Measurements from ENCODE around the gene ACSM4.
"Not testable (repeated sequence)": the region's sequence is repeated elsewhere in the genome, so short reads cannot be mapped to it uniquely, and the experiment has no call there.

DNA sequence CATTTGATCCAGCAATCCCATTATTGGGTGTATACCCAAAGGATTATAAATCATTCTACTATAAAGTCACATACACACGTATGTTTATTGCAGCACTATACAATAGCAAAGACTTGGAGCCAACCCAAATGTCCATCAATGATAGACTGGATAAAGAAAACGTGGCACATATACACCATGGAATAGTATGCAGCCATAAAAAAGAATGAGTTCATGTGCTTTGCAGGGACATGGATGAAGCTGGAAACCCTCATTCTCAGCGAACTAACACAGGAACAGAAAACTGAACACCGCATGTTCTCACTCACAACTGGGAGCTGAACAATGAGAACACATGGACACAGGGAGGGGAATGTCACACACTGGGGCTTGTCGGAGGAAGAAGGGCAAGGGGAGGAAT, 33.9 kb downstream of the ACSM4 start:
- not testable (repeated sequence) for TF ChIP-seq POLR2A (IDR thresholded peaks at IDR 0.05)
- TF ChIP-seq, protein P1, sequence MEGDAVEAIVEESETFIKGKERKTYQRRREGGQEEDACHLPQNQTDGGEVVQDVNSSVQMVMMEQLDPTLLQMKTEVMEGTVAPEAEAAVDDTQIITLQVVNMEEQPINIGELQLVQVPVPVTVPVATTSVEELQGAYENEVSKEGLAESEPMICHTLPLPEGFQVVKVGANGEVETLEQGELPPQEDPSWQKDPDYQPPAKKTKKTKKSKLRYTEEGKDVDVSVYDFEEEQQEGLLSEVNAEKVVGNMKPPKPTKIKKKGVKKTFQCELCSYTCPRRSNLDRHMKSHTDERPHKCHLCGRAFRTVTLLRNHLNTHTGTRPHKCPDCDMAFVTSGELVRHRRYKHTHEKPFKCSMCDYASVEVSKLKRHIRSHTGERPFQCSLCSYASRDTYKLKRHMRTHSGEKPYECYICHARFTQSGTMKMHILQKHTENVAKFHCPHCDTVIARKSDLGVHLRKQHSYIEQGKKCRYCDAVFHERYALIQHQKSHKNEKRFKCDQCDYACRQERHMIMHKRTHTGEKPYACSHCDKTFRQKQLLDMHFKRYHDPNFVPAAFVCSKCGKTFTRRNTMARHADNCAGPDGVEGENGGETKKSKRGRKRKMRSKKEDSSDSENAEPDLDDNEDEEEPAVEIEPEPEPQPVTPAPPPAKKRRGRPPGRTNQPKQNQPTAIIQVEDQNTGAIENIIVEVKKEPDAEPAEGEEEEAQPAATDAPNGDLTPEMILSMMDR (IDR thresholded peaks at IDR 0.05): not testable (repeated sequence)
